Heart right ventricle (tissue), 16 donors: ENCODE measurements around the gene CLEC4A. TPM values are rescaled to one million over a fixed set of nuclear protein-coding genes. Genes with fewer than 3 reads are reported as not detected.

ENCODE experiments used
- ATAC-seq, 8 donors: fragments of 200-7000 bp; cut with Tn5 transposase; one replicate each; pipeline ENCODE4 v1.9.1; 2020; ENCODE audit warnings: mild to moderate bottlenecking in 8 of 8, moderate library complexity in 8 of 8, moderate number of reproducible peaks in 1 of 8
- DNase-seq, 2 donors: peaks; one replicate each; pipeline ENCODE4 v3.0.0-alpha.2; 2020
- H3K27ac ChIP-seq, 10 donors: fragments of 200-600 bp; sonication (generic) in 2 of 10; one replicate each; pipeline versions ENCODE4 v1.5.0 to v1.8.0; 2020 to 2022; ENCODE audit warnings: mild to moderate bottlenecking in 3 of 10
- H3K27me3 ChIP-seq, 7 donors: fragments of 200-600 bp; one replicate each; pipeline ENCODE4 v1.8.0; 2021 to 2022; ENCODE audit warnings: mild to moderate bottlenecking in 2 of 7
- H3K36me3 ChIP-seq, 9 donors: fragments of 200-600 bp; sonication (generic) in 1 of 9; one replicate each; pipeline versions ENCODE4 v1.5.0 to v1.8.0; 2020 to 2022; ENCODE audit warnings: mild to moderate bottlenecking in 2 of 9
- H3K4me1 ChIP-seq, 9 donors: fragments of 200-600 bp; sonication (generic) in 1 of 9; one replicate each; pipeline versions ENCODE4 v1.5.0 to v1.8.0; 2020 to 2022; ENCODE audit warnings: mild to moderate bottlenecking in 4 of 9
- H3K4me3 ChIP-seq, 10 donors: fragments of 200-600 bp; sonication (generic) in 2 of 10; one replicate each; pipeline versions ENCODE4 v1.5.0 to v1.8.0; 2020 to 2022; ENCODE audit warnings: mild to moderate bottlenecking in 7 of 10, moderate library complexity in 2 of 10
- H3K9me3 ChIP-seq, 11 donors: fragments of 200-600 bp in 10 of 11; sonication (generic) in 2 of 11; one replicate each; pipeline versions ENCODE4 v1.5.0 to v1.8.0; 2013 to 2022; ENCODE audit warnings: mild to moderate bottlenecking in 2 of 11, control low read depth in 1 of 11, moderate library complexity in 1 of 11
- CTCF ChIP-seq, 9 donors: fragments of 200-600 bp; sonication (generic) in 2 of 9; IDR thresholded peaks; one replicate each; pipeline versions ENCODE4 v1.5.0 to v1.8.0; 2021 to 2022; ENCODE audit warnings: antibody characterized with exemption in 9 of 9, mild to moderate bottlenecking in 5 of 9, moderate library complexity in 1 of 9
- WGBS, 2 donors: extraction: QIAGEN DNeasy Blood & Tissue Kit; methylation state at CpG; one replicate each; pipeline ENCODE4 v1.1.7; 2013; ENCODE audit warnings: inconsistent platforms in 1 of 2; 5-methylcytosine and 5-hydroxymethylcytosine counted together
- intact Hi-C, 10 donors: fragments of 100-400 bp; cut with DNase I; formaldehyde crosslinking; loops; one replicate each; pipeline versions ENCODE4 v1.11.1 to v1.14.2; 2022
- polyA plus RNA-seq, 2 donors: library from polyadenylated mRNA; stranded (reverse); fragments of 200-250 nt; gene quantifications; one replicate each; pipeline ENCODE4 v1.2.3, GENCODE V29; 2013
- total RNA-seq, 10 donors: library from RNA; stranded (reverse); fragmentation: NEBNext Ultra II Directional in 3 of 10; extraction: Animal tissue kit (Norgen Biotek cat#: 25700) in 3 of 10; gene quantifications; one replicate each; pipeline versions ENCODE4 v1.2.1 to v1.2.4, GENCODE V29; 2021 to 2023
- donor health status: Arrhythmogenic right ventricular cardiomyopathy.
- donor health status: ischemic (EF 13 %, LVEDD 7.1; RV severe dilation, severe dysfunction).
- donor health status: healthy with polysubstance abuse.
- donor health status: DM: no; HTN: yes; CAD: no.
- donor health status: DM: no; HTN: no; CAD: no.
- donor health status: ischemic (EF 25% LVEDD 6.9; RV normal size, moderate dysfunction).
- donor health status: ischemic (EF 25% LVEDD 5.7; RV mildly dilated, moderate dysfunction).
- donor health status: healthy.
- donor health status: DM: yes; HTN: yes; CAD: no.
- donor health status: Ischemic cardiomyopathy.
- donor health status: ischemic (EF 35%, LVEDD 5.7; RV mildly dilated, moderate dysfunction).
- donor health status: nonischemic (EF 11% LVEDD 7.7; RV severe dilation, severe dysfunction).
- donor health status: DM: yes; HTN: yes; CAD: no.
- donor health status: PGD.
- donor health status: ischemic (EF 29% LVEDD 5.4; RV normal size, mild dysfunction).
- donor health status: nonischemic (EF 23%, LVEDD 6.1; RV moderate dilation, normal function).

CLEC4A gene
- total and polyA plus RNA-seq, 12 donors, result 0.39 to 4.9 (median 1.2) TPM; not detected in 5

- H3K27ac ChIP-seq, result no peak overlapping the region
- 88 to 89% methylated on average over 5 of the region's 5 CpGs for whole genome bisulfite sequencing, 2 donors
- intact Hi-C loops, result loop anchor here in 1 of 10 donors (10.0 kb wide), 1 partner anchor 155 kb away; no protein-coding TSS in a partner anchor
- H3K4me1 ChIP-seq, result peaks cover 0 to 29% (median 8%) of the 10 kb centered on the region in 9 donors
- H3K36me3 ChIP-seq, result peaks cover 0 to 71% (median 47%) of the 10 kb centered on the region in 9 donors
- no peaks in the 10 kb centered on the region for H3K9me3 ChIP-seq
- no peaks in the 10 kb centered on the region for H3K27me3 ChIP-seq
- DNase-seq (no peak), ATAC-seq (no peak)
- TF ChIP-seq CTCF (IDR thresholded peaks at IDR 0.05), result no peak
- H3K4me3 ChIP-seq, result no peak overlapping the region
These were observed 33.7 kb upstream of the CLEC4A start for GRCh38 chr12:8089716-8090115.

- H3K27ac ChIP-seq, result no peak overlapping the region
- TF ChIP-seq CTCF (IDR thresholded peaks at IDR 0.05), result no peak
- 96 to 97% methylated on average over 3 of the region's 3 CpGs for WGBS, 2 donors
- no peak for DNase-seq
- no peaks in the 10 kb centered on the region for H3K27me3 ChIP-seq
- no peak overlapping the region for H3K4me3 ChIP-seq
- peaks cover 0 to 32% (median 0%) of the 10 kb centered on the region in 9 donors for H3K4me1 ChIP-seq
- ATAC-seq, result no peak
- no peaks in the 10 kb centered on the region for H3K9me3 ChIP-seq
- intact Hi-C loops, result no loop called here
- H3K36me3 ChIP-seq, result peaks cover 0 to 100% (median 68%) of the 10 kb centered on the region in 9 donors
These were observed 30.1 kb upstream of the CLEC4A start for GRCh38 chr12:8093291-8093690.

GRCh38 chr12:8096281-8096915 is 27.0 kb upstream of the CLEC4A start:
- intact Hi-C loops, result no loop called here
- Histone ChIP-seq H3K4me1 (peaks cover 0 to 20% (median 0%) of the 10 kb centered on the region in 9 donors), H3K36me3 (peaks cover 0 to 96% (median 55%) of the 10 kb centered on the region in 9 donors), H3K27me3 (no peaks in the 10 kb centered on the region), H3K9me3 (no peaks in the 10 kb centered on the region), H3K4me3 (no peak overlapping the region), H3K27ac (peak overlapping the region in 1 of 10 donors; percentile 26)
- WGBS, 2 donors, result 61 to 73% methylated on average over 2 of the region's 2 CpGs
- DNase-seq, result no peak
- no peak for ATAC-seq
- TF ChIP-seq CTCF (IDR thresholded peaks at IDR 0.05), result no peak

GRCh38 chr12:8099235-8099634 is 24.2 kb upstream of the CLEC4A start:
- TF ChIP-seq CTCF (IDR thresholded peaks at IDR 0.05), result no peak
- ATAC-seq (no peak), DNase-seq (no peak)
- H3K27ac ChIP-seq, result no peak overlapping the region
- no peaks in the 10 kb centered on the region for H3K27me3 ChIP-seq
- WGBS, 2 donors, result 98 to 99% methylated on average over 3 of the region's 3 CpGs
- no peak overlapping the region for H3K4me3 ChIP-seq
- peaks cover 0 to 20% (median 0%) of the 10 kb centered on the region in 9 donors for H3K4me1 ChIP-seq
- intact Hi-C loops, result no loop called here
- peaks cover 0 to 71% (median 28%) of the 10 kb centered on the region in 9 donors for H3K36me3 ChIP-seq
- peaks cover 0 to 7% (median 0%) of the 10 kb centered on the region in 11 donors for H3K9me3 ChIP-seq
